IPS DF 4.7 (cell line): ENCODE results near the gene C3orf33.
"Not testable (repeated sequence)": the region's sequence is repeated elsewhere in the genome, so short reads cannot be mapped to it uniquely, and the experiment has no call there.

Source experiments
- DNase-seq: peaks from one replicate; pipeline ENCODE4 v3.0.0-alpha.2; 2013; ENCODE audit warnings: low spot score; ENCODE audit errors: extremely low read depth

The C3orf33 gene, protein sequence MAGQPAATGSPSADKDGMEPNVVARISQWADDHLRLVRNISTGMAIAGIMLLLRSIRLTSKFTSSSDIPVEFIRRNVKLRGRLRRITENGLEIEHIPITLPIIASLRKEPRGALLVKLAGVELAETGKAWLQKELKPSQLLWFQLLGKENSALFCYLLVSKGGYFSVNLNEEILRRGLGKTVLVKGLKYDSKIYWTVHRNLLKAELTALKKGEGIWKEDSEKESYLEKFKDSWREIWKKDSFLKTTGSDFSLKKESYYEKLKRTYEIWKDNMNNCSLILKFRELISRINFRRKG

DNA sequence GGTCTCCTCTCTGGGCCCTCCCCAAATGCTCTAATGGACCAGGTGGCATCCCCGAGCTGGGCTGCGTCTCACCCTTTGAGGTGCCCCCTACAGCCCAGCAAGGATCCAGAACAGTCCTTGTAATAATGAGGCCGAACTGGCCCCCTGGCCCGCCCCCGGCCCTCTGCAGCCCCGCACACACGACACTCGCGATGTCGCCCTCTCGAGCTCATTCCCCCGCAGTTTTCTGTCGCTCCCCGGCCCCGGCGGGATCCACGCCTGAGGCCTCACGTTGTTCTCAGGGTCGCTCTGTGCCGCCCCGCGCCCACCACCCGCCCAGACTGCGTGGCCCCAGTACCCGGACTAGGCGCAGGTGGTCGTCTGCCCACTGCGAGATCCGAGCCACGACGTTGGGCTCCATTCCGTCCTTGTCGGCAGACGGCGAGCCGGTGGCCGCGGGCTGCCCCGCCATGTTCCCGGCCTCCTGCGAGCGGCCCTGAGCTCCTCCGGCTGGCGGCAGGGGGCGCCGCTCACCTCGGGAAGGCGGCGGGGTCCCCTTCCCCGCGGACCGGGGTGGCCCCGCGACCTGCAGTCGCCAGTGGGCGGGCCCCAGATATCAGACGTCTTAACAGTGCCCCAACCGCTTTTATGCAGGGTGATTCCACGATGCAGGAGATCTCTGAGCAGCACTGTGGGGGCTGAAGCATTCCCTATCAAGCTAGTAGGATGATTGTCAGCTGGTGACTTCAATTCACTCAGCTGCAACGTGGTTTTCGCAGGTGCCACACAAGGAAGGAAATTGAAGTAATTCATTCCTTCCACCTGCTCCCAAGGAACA is at the start of gene C3orf33:
C3orf33 (minus strand) TSS at position 477 of the 817 bp plus-strand sequence; CDS start at position 451, 26 bp downstream.
- no peak for DNase-seq

DNA sequence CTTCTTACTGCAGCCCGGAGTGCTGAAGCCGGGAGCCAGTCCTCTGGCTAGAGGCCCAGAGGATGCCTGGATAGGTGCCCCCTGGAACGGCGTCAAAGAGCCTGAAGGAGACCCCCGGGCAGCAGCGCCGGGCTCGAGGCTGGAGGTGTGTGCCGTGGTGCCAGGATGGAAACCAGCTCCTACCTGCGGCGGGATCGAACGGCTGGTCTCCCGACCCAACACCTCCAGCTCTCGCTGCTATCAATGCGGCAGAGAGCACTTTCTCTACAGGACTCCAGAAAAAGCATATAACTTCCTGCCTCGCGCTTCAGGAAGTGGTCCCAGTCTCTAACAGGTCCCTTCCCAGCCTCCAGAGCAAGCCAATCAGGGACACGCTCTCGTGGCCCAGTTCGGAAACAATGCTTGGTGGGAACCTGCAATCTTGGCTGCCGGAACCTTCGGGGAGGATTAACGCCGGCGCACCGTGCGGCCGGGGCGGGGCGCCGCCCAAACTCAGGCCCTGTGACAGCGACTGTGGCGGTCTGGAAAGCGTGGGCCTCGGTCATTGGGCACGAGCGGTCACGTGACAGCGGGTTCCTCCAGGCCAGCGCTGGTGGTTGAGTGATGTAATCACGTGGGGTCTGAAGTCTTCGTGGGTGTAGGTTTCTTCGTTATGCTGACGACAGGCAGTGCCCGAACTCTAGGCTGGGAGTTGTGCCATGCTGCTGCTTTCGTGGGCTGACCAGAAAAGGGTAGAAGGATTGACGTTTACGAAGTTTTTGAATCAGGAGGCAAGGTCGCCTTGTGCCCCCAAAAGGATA is 48.3 kb upstream of the C3orf33 start, which contains the start of gene SLC33A1:
SLC33A1 (minus strand) TSS at position 287 of the 800 bp plus-strand sequence. CDS start 430 bp downstream, outside the sequence.
- DNase-seq: peak; percentile 98

DNA sequence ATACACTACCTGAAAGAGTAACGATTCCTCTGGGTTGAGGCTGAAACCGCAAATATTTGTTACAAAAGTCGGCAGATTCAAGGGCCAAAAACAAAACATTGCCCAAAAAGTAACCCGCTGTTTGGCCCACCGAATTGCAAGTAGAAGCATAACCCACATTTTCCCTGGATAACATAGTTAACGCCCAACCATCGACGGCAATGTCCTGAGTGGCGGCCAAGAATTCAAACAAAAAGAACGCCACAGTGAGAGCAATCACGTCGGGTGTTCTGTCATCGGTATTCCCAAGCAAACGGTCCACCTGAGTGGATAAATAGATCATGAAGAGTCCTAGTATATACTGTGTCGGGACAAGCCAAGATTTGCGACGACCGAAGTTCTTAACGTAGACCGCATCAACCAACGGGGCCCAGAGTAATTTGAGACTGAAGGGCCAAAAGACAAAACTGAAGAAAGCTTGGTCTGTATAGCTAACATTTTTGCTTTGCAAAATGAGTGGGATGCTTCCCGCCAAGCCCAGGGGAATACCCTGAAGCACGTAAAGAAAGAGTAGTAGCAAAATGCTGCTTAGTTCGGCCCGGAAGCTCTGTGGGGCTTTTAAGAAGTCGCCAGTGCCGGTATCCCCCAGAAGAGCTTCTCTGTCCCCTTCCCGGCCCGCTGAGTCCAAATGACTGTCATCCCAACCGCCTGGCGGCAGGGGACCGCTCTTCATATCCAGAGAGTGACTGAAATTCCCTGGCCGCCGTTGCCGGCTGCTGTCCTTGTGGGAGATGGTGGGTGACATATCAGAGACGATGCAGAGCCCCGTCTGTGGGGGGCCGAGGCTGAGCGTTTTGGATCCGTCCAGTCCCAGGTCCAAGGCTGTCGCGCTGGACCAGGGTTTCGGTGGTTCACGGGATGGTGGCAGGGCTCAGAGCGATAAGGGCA is 47.4 kb upstream of the C3orf33 start:
- DNase-seq: no peak

DNA sequence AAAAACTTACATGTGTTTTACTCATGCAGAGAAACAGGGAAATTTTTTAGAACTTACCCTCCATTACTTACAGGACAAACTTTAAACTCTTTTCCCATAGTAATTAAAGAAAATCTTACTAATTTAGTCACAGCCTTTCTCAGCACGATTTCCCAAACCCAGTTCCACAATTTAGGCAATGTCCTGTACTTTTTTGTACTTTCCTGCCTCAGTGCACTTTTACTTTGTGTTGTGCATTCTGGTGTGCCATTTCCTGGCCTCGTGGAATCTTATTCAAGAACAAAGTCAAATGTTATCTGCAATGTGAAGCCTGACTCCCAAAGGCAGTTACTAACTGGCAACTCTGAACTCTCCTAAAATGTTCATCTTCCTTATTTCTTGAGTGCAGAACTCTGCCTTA is 46.3 kb upstream of the C3orf33 start:
- DNase-seq: no peak

DNA sequence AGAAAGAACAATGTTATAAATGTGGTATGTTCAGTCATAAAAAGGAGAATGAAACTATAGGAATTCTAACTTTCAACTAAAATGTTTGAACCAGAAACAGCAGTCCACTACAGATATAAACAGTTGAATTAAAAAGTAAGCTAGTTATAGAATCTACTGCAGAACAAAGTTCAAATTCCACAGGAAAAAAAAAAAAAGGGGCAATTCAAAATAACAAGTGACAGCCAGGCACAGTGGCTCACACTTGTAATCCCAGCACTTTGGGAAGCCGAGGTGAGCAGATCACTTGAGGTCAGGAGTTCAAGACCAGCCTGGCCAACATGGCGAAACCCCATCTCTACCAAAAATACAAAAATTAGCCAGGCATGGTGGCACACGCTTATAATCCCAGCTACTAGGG is 43.3 kb upstream of the C3orf33 start:
- not testable (repeated sequence) for DNase-seq

DNA sequence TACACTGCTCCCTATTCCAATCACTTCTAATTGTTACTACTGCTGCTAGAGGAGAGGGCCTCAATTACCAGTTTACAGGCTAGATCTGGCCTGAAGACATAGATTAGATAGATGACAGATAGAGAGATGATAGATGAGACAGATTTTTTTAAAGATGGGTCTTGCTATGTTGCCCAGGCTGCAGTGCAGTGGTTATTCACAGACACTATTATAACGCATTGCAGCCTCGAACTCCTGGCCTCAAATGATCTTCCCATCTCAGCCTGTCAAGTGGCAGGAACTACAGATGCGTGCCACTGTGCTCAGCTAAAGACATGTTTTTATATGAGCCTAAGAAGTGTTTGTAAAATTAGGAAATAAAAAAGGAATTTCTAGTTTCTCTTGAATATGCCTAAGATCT is 41.9 kb upstream of the C3orf33 start:
- no peak for DNase-seq

DNA sequence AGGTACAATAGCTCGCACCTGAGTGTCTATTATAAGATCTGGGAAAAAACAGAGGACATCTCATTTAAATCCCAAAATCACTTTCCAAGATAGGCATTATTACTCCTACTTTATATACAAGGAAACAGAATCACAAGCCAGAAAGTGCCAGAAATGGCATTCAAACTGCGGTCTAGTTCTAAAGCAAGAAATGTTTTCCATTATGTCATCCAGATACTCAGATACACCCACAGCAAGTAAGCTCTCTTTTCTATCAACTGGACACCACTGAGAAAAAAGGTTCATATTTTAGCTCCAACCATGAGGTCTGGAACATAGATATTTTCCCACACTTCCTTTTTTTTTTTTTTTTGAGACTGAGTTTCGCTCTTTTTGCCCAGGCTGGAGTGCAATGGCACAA is 40.0 kb upstream of the C3orf33 start:
- no peak for DNase-seq

DNA sequence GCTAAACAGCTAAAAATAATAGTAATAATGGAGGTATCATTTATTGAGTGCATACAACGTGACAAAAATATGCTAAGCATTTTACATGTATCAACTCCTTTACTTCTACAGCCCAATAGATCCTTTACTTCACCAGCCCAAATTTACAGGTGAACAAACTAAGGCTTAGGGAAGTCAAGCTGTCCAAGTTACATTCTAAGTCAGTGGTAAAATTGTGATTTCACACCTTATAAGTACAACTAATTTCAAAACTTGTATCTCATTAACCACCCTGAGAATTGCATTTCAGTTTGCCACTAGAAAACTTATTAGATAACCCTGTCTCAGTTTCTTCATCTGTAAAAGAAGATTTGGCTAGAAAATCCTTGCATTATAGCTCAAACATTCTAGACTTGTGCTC is 37.5 kb upstream of the C3orf33 start:
- DNase-seq: no peak

DNA sequence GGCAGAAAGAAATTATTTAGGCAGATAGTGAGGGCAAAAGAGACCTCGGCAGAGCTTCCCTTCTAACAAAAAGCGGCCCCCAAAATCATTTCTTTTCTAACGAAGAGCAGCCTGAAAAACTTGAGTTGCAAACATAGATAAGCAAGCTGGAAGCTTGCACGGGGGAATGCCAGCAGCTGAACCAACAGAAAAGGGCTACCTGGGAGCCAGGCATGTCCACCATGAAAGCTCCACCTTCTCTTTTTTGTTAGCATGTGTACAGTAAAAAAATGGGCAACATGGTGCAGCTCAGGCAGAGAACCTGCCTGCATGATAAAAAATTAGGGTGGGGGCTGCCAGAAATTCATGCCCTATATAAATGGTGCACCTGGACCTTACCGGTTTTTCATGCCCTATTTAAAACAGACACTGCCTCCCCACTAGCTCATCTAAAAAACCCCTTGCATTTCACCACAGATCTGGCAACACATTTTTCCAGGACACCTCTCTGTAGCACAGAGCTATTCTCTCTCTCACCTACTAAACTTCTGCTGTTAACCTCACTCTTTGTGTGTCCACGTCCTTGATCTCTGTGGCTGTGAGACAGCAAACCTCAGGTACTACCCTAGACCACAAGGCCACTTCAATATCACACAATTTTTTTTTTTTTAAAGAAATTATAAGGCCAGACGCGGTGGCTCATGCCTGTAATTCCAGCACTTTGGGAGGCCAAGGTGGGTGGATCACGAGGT is 29.4 kb upstream of the C3orf33 start:
- no peak for DNase-seq

DNA sequence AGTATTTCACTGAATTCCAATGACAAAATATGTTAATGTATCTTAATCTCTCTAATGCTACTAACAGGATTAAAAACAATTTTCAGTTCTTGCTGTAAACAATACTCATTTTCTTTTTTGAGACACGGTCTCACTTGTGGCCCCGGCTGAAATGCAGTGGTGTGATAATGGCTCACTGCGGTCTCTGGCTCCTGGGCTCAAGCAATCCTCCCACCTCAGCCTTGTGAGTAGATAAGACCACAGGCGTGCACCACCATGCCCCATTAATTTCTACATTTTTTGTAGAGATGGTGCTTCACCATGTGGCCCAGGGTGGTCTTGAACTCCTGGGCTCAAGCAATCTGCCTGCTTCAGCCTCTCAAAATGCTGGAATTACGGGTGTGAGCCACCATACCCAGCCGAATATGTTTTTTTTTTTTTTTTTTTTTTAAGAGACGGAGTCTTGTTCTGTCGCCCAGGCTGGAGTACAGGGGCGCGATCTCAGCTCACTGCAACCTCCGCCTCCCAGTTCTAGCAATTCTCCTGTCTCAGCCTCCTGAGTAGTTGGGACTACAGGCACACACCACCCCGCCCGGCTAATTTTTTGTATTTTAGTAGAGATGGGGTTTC is 22.5 kb upstream of the C3orf33 start:
- not testable (repeated sequence) for DNase-seq

DNA sequence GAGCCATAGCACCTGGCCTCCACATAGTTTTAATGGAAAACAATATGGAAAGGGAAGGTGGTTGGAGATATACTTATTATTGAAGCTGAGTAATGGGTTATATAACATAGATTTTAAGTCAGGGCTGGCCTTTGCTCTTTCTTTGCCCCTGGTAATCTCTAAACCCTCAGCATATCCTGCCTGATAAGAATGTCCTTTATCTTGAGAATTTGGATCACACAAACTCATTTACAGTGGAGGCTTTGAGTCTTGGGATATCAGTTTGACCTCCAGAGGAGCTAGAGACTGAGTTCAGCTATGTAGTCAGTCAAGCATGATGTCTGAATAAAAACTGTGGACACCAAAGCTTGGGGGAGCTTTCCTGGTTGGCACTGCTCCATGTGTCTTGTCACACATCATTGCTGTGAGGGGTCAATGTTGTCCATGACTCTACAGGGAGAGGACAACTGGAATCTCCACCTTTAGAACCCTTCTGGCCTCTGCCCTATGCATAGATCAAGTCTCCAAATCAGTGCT is 9.0 kb upstream of the C3orf33 start:
- DNase-seq: no peak

DNA sequence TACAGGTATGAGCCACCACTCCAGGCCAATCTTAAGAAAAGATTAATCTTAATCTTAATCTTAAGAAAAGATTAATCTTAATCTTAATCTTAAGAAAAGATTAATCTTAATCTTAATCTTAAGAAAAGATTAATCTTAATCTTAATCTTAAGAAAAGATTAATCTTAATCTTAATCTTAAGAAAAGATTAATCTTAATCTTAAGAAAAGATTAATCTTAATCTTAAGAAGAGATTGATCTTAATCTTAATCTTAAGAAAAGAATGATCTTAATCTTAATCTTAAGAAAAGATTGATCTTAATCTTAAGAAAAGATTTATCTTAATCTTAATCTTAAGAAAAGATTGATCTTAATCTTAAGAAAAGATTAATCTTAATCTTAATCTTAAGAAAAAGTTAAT is 7.1 kb upstream of the C3orf33 start:
- DNase-seq: not testable (repeated sequence)

DNA sequence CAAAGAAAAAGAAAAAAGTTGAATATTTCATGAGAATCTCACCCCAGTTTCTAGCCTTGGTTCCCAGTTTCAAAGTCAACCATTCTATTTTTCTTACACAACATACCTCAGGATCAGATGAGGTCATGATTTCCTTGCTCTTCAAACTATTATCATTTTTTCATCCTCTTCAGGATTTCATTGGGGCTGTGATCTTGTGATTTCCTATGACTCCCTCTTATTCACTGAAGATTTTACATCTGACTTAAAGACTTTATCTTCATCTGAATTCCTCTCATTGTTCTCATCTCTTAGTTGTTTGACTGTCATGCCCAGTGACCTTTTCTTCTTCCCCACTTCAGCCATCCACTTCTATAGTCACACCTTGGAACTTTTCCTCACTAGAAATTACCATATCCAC is 3.1 kb upstream of the C3orf33 start:
- DNase-seq: no peak

DNA sequence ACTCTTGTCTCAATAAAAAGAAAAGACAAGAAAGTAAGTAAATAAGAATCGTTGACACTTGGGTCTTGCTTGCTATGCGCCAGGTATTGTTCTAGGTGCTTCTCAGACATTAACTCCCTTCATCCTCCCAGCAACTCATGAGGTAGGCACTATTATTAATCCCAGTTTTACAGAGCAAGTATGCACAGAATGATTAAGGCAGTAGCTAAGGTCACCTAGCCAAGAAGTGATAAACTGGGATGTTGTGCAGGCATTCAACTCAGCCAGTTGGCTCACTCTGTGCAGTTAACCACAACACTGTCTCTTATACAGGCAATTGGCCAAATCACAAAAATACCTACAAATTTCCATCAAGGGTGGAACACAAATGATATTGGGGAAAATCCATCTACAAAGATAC is 1.7 kb upstream of the C3orf33 start:
- DNase-seq: no peak

DNA sequence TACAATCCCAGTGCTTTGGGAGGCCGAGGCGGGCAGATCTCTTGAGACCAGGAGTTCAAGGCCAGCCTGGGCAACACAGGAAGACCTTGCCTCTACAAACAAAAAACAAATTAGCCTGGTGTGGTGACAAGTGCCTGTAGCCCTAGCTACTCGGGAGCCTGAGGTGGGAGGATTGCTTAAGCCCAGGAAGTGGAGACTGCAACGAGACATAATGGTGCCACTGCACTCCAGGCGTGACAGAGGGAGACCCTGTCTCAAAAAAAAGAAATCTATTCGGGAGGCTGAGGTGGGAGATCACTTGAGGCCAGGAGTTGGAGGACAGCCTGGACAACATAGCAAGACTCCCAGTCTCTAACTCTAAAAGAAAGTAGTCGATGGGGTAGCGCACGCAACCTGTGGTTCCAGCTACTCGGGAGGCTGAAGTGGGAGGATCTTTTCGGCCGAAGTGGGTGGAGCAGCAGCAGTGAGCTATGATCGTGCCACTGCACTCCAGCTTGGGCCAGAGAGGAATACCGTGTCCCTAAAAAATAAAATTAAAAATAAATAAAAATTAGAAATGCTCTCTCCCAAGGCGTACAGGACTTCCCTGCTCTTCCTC is 775 bp downstream of the C3orf33 start:
- DNase-seq: no peak

DNA sequence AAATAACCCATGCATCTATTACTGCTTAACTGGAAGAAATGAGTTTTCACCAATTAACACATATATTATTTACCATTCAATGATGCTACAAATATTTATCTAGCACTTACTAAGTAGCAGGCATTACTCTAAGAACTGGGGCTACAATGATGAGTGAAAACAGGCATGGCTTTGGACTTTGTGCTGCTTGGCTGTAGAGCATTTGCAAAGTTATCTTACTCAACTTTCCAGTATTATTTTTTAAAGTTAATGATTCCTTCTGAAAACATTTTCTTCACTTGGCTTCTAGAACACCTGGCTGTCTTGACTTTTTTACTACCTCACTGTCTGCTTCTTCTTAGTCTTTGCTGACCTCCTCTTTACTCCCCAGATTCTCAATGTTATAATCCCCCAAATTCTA is 1.8 kb downstream of the C3orf33 start:
- DNase-seq: no peak

DNA sequence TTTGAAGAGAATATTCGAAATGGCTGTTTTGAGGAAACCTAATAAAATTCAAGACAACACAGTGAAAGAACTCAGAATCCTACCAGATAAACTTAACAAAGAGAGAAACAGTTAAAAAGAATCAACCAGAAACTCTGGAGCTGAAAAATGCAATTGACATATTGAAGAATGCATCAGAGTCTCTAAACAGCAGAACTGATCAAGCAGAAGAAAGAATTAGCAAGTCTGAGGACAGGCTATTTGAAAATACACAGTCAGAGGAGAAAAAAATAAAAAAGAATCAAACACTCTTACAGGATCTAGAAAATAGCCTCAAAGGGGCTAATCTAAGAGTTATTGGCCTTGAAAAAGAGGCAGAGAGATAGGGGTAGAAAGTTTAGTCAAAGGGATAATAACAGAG is 13.5 kb downstream of the C3orf33 start:
- no peak for DNase-seq

DNA sequence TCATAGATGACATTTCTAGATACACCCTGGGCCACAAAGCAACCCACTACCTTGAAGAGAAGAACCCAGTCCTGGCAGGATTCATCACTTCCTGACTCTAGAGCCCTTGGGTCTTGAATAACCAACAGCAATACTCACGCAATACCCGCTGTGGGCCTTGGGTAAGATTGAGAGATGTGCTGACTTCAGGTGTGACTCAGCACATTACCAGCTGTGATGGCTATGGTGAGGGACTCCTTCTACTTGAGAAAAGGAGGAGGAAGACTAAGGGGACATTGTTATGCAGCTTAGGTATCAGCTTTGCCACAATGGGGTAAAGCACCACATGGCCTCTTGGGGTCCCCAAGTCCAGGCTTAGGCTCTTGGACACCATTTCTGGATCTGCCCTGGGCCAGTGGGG is 14.9 kb downstream of the C3orf33 start:
- DNase-seq: no peak
